Fibroblast of villous mesenchyme (primary cell): Measurements from ENCODE around the gene ATF1. TPM values are rescaled to one million over a fixed set of nuclear protein-coding genes. Genes with fewer than 3 reads are reported as not detected.

Experiments
- DNase-seq: peaks from one replicate; pipeline ENCODE4 v3.0.0-alpha.2; 2010; ENCODE audit warnings: low read depth
- H3K4me3 ChIP-seq: 2 replicates; pipeline ENCODE4 v1.5.1; 2011; ENCODE audit warnings: low read depth, mild to moderate bottlenecking, low read length
- CTCF ChIP-seq: IDR thresholded peaks from 2 replicates; pipeline ENCODE4 v1.5.1; 2012; ENCODE audit warnings: low read depth, mild to moderate bottlenecking, low read length; ENCODE audit not compliant: insufficient read depth
- total RNA-seq: library from RNA; depleted of rRNA; stranded (reverse); fragments of >200 nt; gene quantifications from 2 replicates; pipeline ENCODE4 v1.2.3, GENCODE V29; 2012

Gene ATF1
- total RNA-seq, 1 donor, result 27.2 TPM

- TF ChIP-seq CTCF, result no peak
- no peak overlapping the region for H3K4me3 ChIP-seq
- DNase-seq, result peak; percentile 33
These were observed 38.6 kb upstream of the ATF1 start for GRCh38 chr12:50725011-50725942.

- TF ChIP-seq CTCF, result no peak
- DNase-seq, result no peak
These were observed 36.4 kb upstream of the ATF1 start for GRCh38 chr12:50727466-50727865.

GRCh38 chr12:50728417-50728816, 35.5 kb upstream of the ATF1 start:
- no peak for DNase-seq
- no peak overlapping the region for H3K4me3 ChIP-seq
- TF ChIP-seq CTCF, result no peak

More at GRCh38 chr12:50727466-50727865, 36.4 kb upstream of the ATF1 start:
- no peak overlapping the region for H3K4me3 ChIP-seq

GRCh38 chr12:50728841-50729240, 35.1 kb upstream of the ATF1 start:
- TF ChIP-seq CTCF, result no peak
- no peak overlapping the region for H3K4me3 ChIP-seq
- DNase-seq, result no peak

- peak; percentile 90 for DNase-seq
- no peak for TF ChIP-seq CTCF
- H3K4me3 ChIP-seq, result no peak overlapping the region
These were observed 31.3 kb upstream of the ATF1 start for GRCh38 chr12:50732591-50732990.

- H3K4me3 ChIP-seq, result no peak overlapping the region
- no peak for DNase-seq
- no peak for TF ChIP-seq CTCF
These were observed 30.2 kb upstream of the ATF1 start for GRCh38 chr12:50733706-50734105.
